Measurements from ENCODE around the gene SYT1. TPM values are rescaled to one million over a fixed set of nuclear protein-coding genes. Genes with fewer than 3 reads are reported as not detected.

The SYT1 gene
- total RNA-seq, 4 donors from 2014 or later: 4.1 to 10.0 (median 6.7) TPM

DNA sequence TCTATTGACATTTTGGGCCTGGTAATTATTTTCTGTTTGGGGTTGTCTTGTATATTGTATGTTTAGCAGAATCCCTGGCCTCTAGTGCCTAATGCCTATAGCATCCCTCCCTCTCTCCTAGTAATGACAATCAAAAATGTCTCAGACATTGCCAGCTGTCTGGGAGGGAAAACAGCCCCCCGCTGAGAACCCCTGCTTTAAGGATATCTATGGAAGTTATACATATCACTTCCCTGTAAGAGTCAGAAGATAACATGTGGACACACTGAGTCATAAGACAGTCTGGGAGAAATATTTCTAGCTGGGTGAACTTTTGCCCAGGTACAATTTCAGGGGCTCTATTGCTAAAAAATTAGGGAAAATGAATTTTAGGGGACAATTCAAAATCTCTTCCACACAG lies 571.2 kb downstream of the SYT1 start:
- intact Hi-C loops (cut with DNase I): no loop called here
- WGBS: 100% methylated on average over 1 of the region's 1 CpG
- TF ChIP-seq, protein P1, sequence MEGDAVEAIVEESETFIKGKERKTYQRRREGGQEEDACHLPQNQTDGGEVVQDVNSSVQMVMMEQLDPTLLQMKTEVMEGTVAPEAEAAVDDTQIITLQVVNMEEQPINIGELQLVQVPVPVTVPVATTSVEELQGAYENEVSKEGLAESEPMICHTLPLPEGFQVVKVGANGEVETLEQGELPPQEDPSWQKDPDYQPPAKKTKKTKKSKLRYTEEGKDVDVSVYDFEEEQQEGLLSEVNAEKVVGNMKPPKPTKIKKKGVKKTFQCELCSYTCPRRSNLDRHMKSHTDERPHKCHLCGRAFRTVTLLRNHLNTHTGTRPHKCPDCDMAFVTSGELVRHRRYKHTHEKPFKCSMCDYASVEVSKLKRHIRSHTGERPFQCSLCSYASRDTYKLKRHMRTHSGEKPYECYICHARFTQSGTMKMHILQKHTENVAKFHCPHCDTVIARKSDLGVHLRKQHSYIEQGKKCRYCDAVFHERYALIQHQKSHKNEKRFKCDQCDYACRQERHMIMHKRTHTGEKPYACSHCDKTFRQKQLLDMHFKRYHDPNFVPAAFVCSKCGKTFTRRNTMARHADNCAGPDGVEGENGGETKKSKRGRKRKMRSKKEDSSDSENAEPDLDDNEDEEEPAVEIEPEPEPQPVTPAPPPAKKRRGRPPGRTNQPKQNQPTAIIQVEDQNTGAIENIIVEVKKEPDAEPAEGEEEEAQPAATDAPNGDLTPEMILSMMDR (IDR thresholded peaks at IDR 0.05): no peak
- TF ChIP-seq POLR2AphosphoS5 (IDR thresholded peaks at IDR 0.05): no peak
- no peak for TF ChIP-seq POLR2A (IDR thresholded peaks at IDR 0.05; ENCODE audit: low read depth)
- no peak for TF ChIP-seq EP300 (IDR thresholded peaks at IDR 0.05)
- no peaks in the 10 kb centered on the region for H3K36me3 ChIP-seq
- H3K9me3 ChIP-seq: no peaks in the 10 kb centered on the region
- peaks cover 0 to 5% (median 0%) of the 10 kb centered on the region in 4 donors for H3K4me1 ChIP-seq
- no peak overlapping the region for H3K27ac ChIP-seq (replicated peaks in 1 of 4)
- no peak overlapping the region for H3K4me3 ChIP-seq
- DNase-seq (ENCODE audit: extremely low spot score): no peak
- H3K27me3 ChIP-seq: no peaks in the 10 kb centered on the region

DNA sequence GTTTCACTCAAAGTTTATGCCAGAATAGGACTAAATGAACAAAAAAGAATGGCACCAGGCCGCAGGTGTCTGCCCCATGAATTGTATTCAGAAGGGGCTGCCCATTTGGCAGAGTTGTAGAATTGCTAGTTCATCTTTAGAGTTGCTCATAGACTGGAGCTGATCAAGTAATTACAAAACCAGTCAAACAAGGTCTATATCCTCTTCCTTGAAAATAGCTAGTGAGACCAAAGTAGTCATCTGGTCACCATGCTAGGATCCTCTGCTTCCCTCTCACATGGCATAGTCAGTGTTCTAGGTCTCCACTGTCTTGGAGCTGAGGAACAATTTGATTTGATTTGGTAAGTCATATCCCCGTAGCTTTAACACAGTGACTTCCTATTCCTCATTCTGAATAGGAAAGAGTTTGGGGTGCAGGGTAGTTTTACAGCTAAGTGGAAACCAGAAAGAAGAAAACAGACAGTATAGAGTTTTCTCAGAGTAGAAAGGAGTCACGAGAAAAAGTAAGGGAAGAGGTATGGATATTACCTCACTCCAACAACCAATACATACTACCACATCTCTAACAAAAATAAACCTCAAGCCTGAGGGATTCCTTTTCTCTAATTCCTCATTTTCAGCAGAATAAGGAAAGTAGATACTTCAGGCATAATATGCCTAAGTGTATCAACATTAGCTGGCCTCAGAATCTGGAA lies 574.1 kb downstream of the SYT1 start:
- WGBS: 73% methylated on average over 3 of the region's 3 CpGs
- DNase-seq (ENCODE audit: extremely low spot score): no peak

DNA sequence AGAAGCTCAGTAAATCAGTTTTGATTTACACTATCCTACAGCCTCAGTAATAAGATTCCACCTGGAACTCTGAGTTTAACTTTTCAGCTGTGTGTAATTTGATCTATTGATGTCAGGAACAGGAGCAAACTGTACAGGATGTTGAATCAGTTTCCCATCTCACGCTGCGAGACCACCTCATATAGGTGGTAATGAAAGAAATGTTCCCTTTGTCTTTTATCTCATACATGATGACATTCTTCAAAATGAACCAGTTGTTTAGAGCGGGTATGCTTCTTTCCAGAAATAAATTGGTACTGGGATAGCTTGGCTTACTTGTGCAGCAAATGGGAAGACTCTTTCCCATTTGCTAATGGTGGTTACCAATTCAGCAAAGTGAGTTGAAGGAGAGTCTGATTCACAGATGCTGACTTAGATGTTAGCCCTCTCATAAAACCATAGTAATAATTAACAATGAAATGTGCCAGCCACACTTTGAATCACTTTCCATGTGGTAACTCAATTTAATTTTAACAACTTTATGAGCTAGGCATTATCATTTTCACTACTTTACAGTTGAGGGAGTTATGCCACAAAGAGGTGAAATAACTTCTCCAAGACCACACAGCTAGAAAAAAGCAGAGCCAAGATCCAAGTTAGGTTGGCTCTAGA lies 574.7 kb downstream of the SYT1 start:
- no peaks in the 10 kb centered on the region for H3K27me3 ChIP-seq
- no peaks in the 10 kb centered on the region for H3K36me3 ChIP-seq
- intact Hi-C loops (cut with DNase I): no loop called here
- TF ChIP-seq POLR2AphosphoS5 (IDR thresholded peaks at IDR 0.05) (no peak), EP300 (IDR thresholded peaks at IDR 0.05) (no peak), POLR2A (IDR thresholded peaks at IDR 0.05; ENCODE audit: low read depth) (no peak)
- TF ChIP-seq, protein P1 (IDR thresholded peaks at IDR 0.05): no peak
- no peaks in the 10 kb centered on the region for H3K9me3 ChIP-seq
- no peak overlapping the region for H3K4me3 ChIP-seq
- peaks cover 0 to 5% (median 0%) of the 10 kb centered on the region in 4 donors for H3K4me1 ChIP-seq
- 77% methylated on average over 3 of the region's 3 CpGs for WGBS
- no peak overlapping the region for H3K27ac ChIP-seq (replicated peaks in 1 of 4)
- DNase-seq (ENCODE audit: extremely low spot score): no peak

More for the DNA sequence above, 574.1 kb downstream of the SYT1 start:
- Histone ChIP-seq H3K36me3 (no peaks in the 10 kb centered on the region), H3K27me3 (no peaks in the 10 kb centered on the region), H3K4me1 (peaks cover 0 to 5% (median 0%) of the 10 kb centered on the region in 4 donors), H3K9me3 (no peaks in the 10 kb centered on the region), H3K4me3 (no peak overlapping the region), H3K27ac (replicated peaks in 1 of 4) (no peak overlapping the region)
- TF ChIP-seq EP300 (IDR thresholded peaks at IDR 0.05): no peak
- TF ChIP-seq, protein P1 (IDR thresholded peaks at IDR 0.05): no peak
- TF ChIP-seq POLR2A (IDR thresholded peaks at IDR 0.05; ENCODE audit: low read depth): no peak
- no peak for TF ChIP-seq POLR2AphosphoS5 (IDR thresholded peaks at IDR 0.05)
- intact Hi-C loops (cut with DNase I): no loop called here

DNA sequence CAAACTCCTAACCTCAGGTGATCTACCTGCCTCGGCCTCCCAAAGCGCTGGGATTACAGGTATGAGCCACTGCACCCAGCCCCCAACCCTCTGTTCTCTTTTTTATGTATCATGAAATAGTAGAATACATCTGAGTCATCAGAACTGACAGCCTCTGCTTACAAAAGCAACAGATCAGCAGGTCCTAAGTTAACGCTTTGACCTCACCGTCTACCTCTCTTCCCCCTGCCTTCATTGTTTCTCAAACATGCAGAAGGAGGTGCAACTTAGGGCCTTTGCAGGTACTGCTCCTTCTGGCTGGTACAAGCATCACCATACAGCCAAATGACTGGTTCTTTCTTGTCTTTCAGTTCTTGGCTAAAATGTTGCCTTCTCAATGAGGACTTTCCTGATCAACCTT lies 577.0 kb downstream of the SYT1 start:
- TF ChIP-seq, protein P1 (IDR thresholded peaks at IDR 0.05): no peak
- H3K9me3 ChIP-seq: no peaks in the 10 kb centered on the region
- no peaks in the 10 kb centered on the region for H3K36me3 ChIP-seq
- 95% methylated on average over 4 of the region's 4 CpGs for WGBS
- intact Hi-C loops (cut with DNase I): no loop called here
- H3K27me3 ChIP-seq: no peaks in the 10 kb centered on the region
- no peak overlapping the region for H3K4me3 ChIP-seq
- peaks cover 0 to 5% (median 0%) of the 10 kb centered on the region in 4 donors for H3K4me1 ChIP-seq
- no peak overlapping the region for H3K27ac ChIP-seq (replicated peaks in 1 of 4)
- no peak for DNase-seq (ENCODE audit: extremely low spot score)
